Measurements from ENCODE around the gene DHRS12.

Gene DHRS12

GRCh38 chr13:51823359-51823758 is 19.4 kb upstream of the DHRS12 start:
- peaks cover 24% of the 10 kb centered on the region for H3K27me3 ChIP-seq (ENCODE audit: insufficient read depth, low read length)
- H3K4me1 ChIP-seq (ENCODE audit: insufficient read depth, low read length): no peaks in the 10 kb centered on the region
- H3K4me3 ChIP-seq (ENCODE audit: low read length): no peak overlapping the region
- H3K36me3 ChIP-seq (ENCODE audit: insufficient read depth, low read length): no peaks in the 10 kb centered on the region
- H2AFZ ChIP-seq (ENCODE audit: low read depth, low read length): no peak overlapping the region
- H3K9me3 ChIP-seq (ENCODE audit: low read length): no peaks in the 10 kb centered on the region

GRCh38 chr13:51822106-51822815 is 18.3 kb upstream of the DHRS12 start:
- Histone ChIP-seq H3K4me3 (ENCODE audit: low read length) (no peak overlapping the region), H3K4me1 (ENCODE audit: insufficient read depth, low read length) (no peaks in the 10 kb centered on the region), H3K36me3 (ENCODE audit: insufficient read depth, low read length) (no peaks in the 10 kb centered on the region), H3K9me3 (ENCODE audit: low read length) (no peaks in the 10 kb centered on the region), H2AFZ (ENCODE audit: low read depth, low read length) (no peak overlapping the region), H3K27me3 (ENCODE audit: insufficient read depth, low read length) (peaks cover 26% of the 10 kb centered on the region)

GRCh38 chr13:51821606-51822005 is 17.6 kb upstream of the DHRS12 start:
- no peak overlapping the region for H3K4me3 ChIP-seq (ENCODE audit: low read length)
- no peaks in the 10 kb centered on the region for H3K9me3 ChIP-seq (ENCODE audit: low read length)
- no peaks in the 10 kb centered on the region for H3K36me3 ChIP-seq (ENCODE audit: insufficient read depth, low read length)
- peaks cover 21% of the 10 kb centered on the region for H3K27me3 ChIP-seq (ENCODE audit: insufficient read depth, low read length)
- no peak overlapping the region for H2AFZ ChIP-seq (ENCODE audit: low read depth, low read length)
- H3K4me1 ChIP-seq (ENCODE audit: insufficient read depth, low read length): no peaks in the 10 kb centered on the region

GRCh38 chr13:51820016-51820597 is 16.1 kb upstream of the DHRS12 start:
- Histone ChIP-seq H3K4me1 (ENCODE audit: insufficient read depth, low read length) (no peaks in the 10 kb centered on the region), H3K27me3 (ENCODE audit: insufficient read depth, low read length) (peaks cover 23% of the 10 kb centered on the region), H3K4me3 (ENCODE audit: low read length) (no peak overlapping the region), H2AFZ (ENCODE audit: low read depth, low read length) (no peak overlapping the region), H3K9me3 (ENCODE audit: low read length) (no peaks in the 10 kb centered on the region), H3K36me3 (ENCODE audit: insufficient read depth, low read length) (no peaks in the 10 kb centered on the region)

- Histone ChIP-seq H3K4me1 (ENCODE audit: insufficient read depth, low read length) (no peaks in the 10 kb centered on the region), H3K27me3 (ENCODE audit: insufficient read depth, low read length) (peaks cover 23% of the 10 kb centered on the region), H3K9me3 (ENCODE audit: low read length) (no peaks in the 10 kb centered on the region), H3K36me3 (ENCODE audit: insufficient read depth, low read length) (no peaks in the 10 kb centered on the region), H3K4me3 (ENCODE audit: low read length) (no peak overlapping the region), H2AFZ (ENCODE audit: low read depth, low read length) (no peak overlapping the region)
Measured at GRCh38 chr13:51819544-51819943, 15.6 kb upstream of the DHRS12 start.

- no peaks in the 10 kb centered on the region for H3K36me3 ChIP-seq (ENCODE audit: insufficient read depth, low read length)
- no peaks in the 10 kb centered on the region for H3K9me3 ChIP-seq (ENCODE audit: low read length)
- no peaks in the 10 kb centered on the region for H3K4me1 ChIP-seq (ENCODE audit: insufficient read depth, low read length)
- H3K4me3 ChIP-seq (ENCODE audit: low read length): no peak overlapping the region
- peaks cover 23% of the 10 kb centered on the region for H3K27me3 ChIP-seq (ENCODE audit: insufficient read depth, low read length)
- no peak overlapping the region for H2AFZ ChIP-seq (ENCODE audit: low read depth, low read length)
Measured at GRCh38 chr13:51818781-51819511, 15.0 kb upstream of the DHRS12 start.

- Histone ChIP-seq H3K4me3 (ENCODE audit: low read length) (no peak overlapping the region), H2AFZ (ENCODE audit: low read depth, low read length) (no peak overlapping the region), H3K9me3 (ENCODE audit: low read length) (no peaks in the 10 kb centered on the region), H3K27me3 (ENCODE audit: insufficient read depth, low read length) (peaks cover 23% of the 10 kb centered on the region), H3K36me3 (ENCODE audit: insufficient read depth, low read length) (no peaks in the 10 kb centered on the region), H3K4me1 (ENCODE audit: insufficient read depth, low read length) (no peaks in the 10 kb centered on the region)
Measured at GRCh38 chr13:51818276-51818675, 14.3 kb upstream of the DHRS12 start.

- Histone ChIP-seq H3K27me3 (ENCODE audit: insufficient read depth, low read length) (peaks cover 23% of the 10 kb centered on the region), H3K36me3 (ENCODE audit: insufficient read depth, low read length) (no peaks in the 10 kb centered on the region), H3K4me3 (ENCODE audit: low read length) (no peak overlapping the region), H3K4me1 (ENCODE audit: insufficient read depth, low read length) (no peaks in the 10 kb centered on the region), H3K9me3 (ENCODE audit: low read length) (no peaks in the 10 kb centered on the region), H2AFZ (ENCODE audit: low read depth, low read length) (no peak overlapping the region)
Measured at GRCh38 chr13:51817717-51818116, 13.8 kb upstream of the DHRS12 start.

- Histone ChIP-seq H3K36me3 (ENCODE audit: insufficient read depth, low read length) (no peaks in the 10 kb centered on the region), H3K4me1 (ENCODE audit: insufficient read depth, low read length) (no peaks in the 10 kb centered on the region), H3K27me3 (ENCODE audit: insufficient read depth, low read length) (peaks cover 23% of the 10 kb centered on the region), H2AFZ (ENCODE audit: low read depth, low read length) (no peak overlapping the region), H3K4me3 (ENCODE audit: low read length) (no peak overlapping the region), H3K9me3 (ENCODE audit: low read length) (no peaks in the 10 kb centered on the region)
Measured at GRCh38 chr13:51816604-51817249, 12.8 kb upstream of the DHRS12 start.

- peaks cover 23% of the 10 kb centered on the region for H3K27me3 ChIP-seq (ENCODE audit: insufficient read depth, low read length)
- no peaks in the 10 kb centered on the region for H3K36me3 ChIP-seq (ENCODE audit: insufficient read depth, low read length)
- no peaks in the 10 kb centered on the region for H3K9me3 ChIP-seq (ENCODE audit: low read length)
- no peak overlapping the region for H2AFZ ChIP-seq (ENCODE audit: low read depth, low read length)
- H3K4me3 ChIP-seq (ENCODE audit: low read length): no peak overlapping the region
- H3K4me1 ChIP-seq (ENCODE audit: insufficient read depth, low read length): no peaks in the 10 kb centered on the region
Measured at GRCh38 chr13:51815848-51816247, 11.9 kb upstream of the DHRS12 start.

GRCh38 chr13:51814825-51815650 is 11.1 kb upstream of the DHRS12 start:
- H2AFZ ChIP-seq (ENCODE audit: low read depth, low read length): no peak overlapping the region
- peaks cover 20% of the 10 kb centered on the region for H3K27me3 ChIP-seq (ENCODE audit: insufficient read depth, low read length)
- no peaks in the 10 kb centered on the region for H3K36me3 ChIP-seq (ENCODE audit: insufficient read depth, low read length)
- no peak overlapping the region for H3K4me3 ChIP-seq (ENCODE audit: low read length)
- no peaks in the 10 kb centered on the region for H3K4me1 ChIP-seq (ENCODE audit: insufficient read depth, low read length)
- no peaks in the 10 kb centered on the region for H3K9me3 ChIP-seq (ENCODE audit: low read length)

- Histone ChIP-seq H3K27me3 (ENCODE audit: insufficient read depth, low read length) (peaks cover 14% of the 10 kb centered on the region), H2AFZ (ENCODE audit: low read depth, low read length) (no peak overlapping the region), H3K4me3 (ENCODE audit: low read length) (no peak overlapping the region), H3K4me1 (ENCODE audit: insufficient read depth, low read length) (no peaks in the 10 kb centered on the region), H3K36me3 (ENCODE audit: insufficient read depth, low read length) (no peaks in the 10 kb centered on the region), H3K9me3 (ENCODE audit: low read length) (no peaks in the 10 kb centered on the region)
Measured at GRCh38 chr13:51814071-51814470, 10.1 kb upstream of the DHRS12 start.
